Fibroblast of the aortic adventitia (primary cell): ENCODE results near the gene PHB1. TPM values are rescaled to one million over a fixed set of nuclear protein-coding genes. Genes with fewer than 3 reads are reported as not detected.

Source experiments
- DNase-seq: peaks from one replicate; pipeline ENCODE4 v3.0.0-alpha.2; 2010; ENCODE audit warnings: low read depth
- H3K4me3 ChIP-seq: 2 replicates; pipeline ENCODE4 v1.5.1; 2011; ENCODE audit warnings: low read depth, mild to moderate bottlenecking, control low read depth, low read length, moderate library complexity
- CTCF ChIP-seq: IDR thresholded peaks from 2 replicates; pipeline ENCODE4 v1.5.1; 2011; ENCODE audit warnings: mild to moderate bottlenecking, low read length, control low read depth, inconsistent platforms; ENCODE audit not compliant: insufficient read depth
- small RNA-seq: library from RNA; depleted of rRNA; stranded (forward); fragments of <200 nt; gene quantifications from one replicate; pipeline ENCODE3, GENCODE V24; 2012
- total RNA-seq: library from RNA; depleted of rRNA; stranded (reverse); fragments of >200 nt; gene quantifications from 2 replicates; pipeline ENCODE4 v1.2.3, GENCODE V29; 2012; ENCODE audit warnings: low replicate concordance

PHB1 gene
- total RNA-seq, 1 donor = 103 TPM

- no peak for TF ChIP-seq CTCF
- DNase-seq = no peak
- peak overlapping the region; percentile 87 for H3K4me3 ChIP-seq
These were observed 53.9 kb downstream of the PHB1 start for GRCh38 chr17:49360796-49361128.

- peak overlapping the region; percentile 87 for H3K4me3 ChIP-seq
- DNase-seq = peak; percentile 12
- no peak for TF ChIP-seq CTCF
These were observed 54.5 kb downstream of the PHB1 start for GRCh38 chr17:49359990-49360795.

- H3K4me3 ChIP-seq = peak overlapping the region; percentile 13
- TF ChIP-seq CTCF = no peak
- DNase-seq = peak; percentile 37
These were observed 55.9 kb downstream of the PHB1 start for GRCh38 chr17:49358641-49359247.

GRCh38 chr17:49357516-49357915 lies 57.2 kb downstream of the PHB1 start:
- TF ChIP-seq CTCF = no peak
- DNase-seq = no peak
- no peak overlapping the region for H3K4me3 ChIP-seq

GRCh38 chr17:49356320-49356719 lies 58.4 kb downstream of the PHB1 start:
- DNase-seq = no peak
- TF ChIP-seq CTCF = no peak
- no peak overlapping the region for H3K4me3 ChIP-seq

Small RNA genes within 50 kb of the gene (small RNA-seq; reads per million reads assigned to genes)
- not detected for gene RF00019

Other genes starting within 250 kb of the PHB1 start
- 0.45 TPM in 1 of 2 replicates, not detected in the other for gene GNGT2, start 204.3 kb downstream of the PHB1 start, total RNA-seq
- 0.18 TPM in 1 of 2 replicates, not detected in the other for gene ABI3, start 204.2 kb downstream of the PHB1 start, total RNA-seq
- 0.09 TPM in 1 of 2 replicates, not detected in the other for gene PHOSPHO1, start 184.1 kb downstream of the PHB1 start, total RNA-seq
- 25.6 and 27.7 TPM in 2 replicates for gene ZNF652, start 52.6 kb downstream of the PHB1 start, total RNA-seq
- gene NGFR, start 80.4 kb upstream of the PHB1 start, total RNA-seq = 3.3 TPM in 1 of 2 replicates, not detected in the other
- gene NXPH3, start 161.0 kb upstream of the PHB1 start, total RNA-seq = 1.4 and 1.9 TPM in 2 replicates